GM23248 (cell line): ENCODE measurements around the gene MBP. TPM values are rescaled to one million over a fixed set of nuclear protein-coding genes. Genes with fewer than 3 reads are reported as not detected.

Experiments
- DNase-seq: peaks from one replicate; pipeline ENCODE4 v3.0.0-alpha.2; 2015
- H2AFZ ChIP-seq: fragments of 200-600 bp; sonication (generic); 2 replicates; pipeline ENCODE4 v1.6.1; 2016; ENCODE audit warnings: antibody characterized with exemption
- H3F3A ChIP-seq: fragments of 200-600 bp; sonication (generic); 2 replicates; pipeline ENCODE4 v1.6.1; 2016; ENCODE audit warnings: mild to moderate bottlenecking, antibody characterized with exemption, mixed run types; ENCODE audit not compliant: insufficient read depth
- H3K27ac ChIP-seq: fragments of 200-600 bp; sonication (generic); 2 replicates; pipeline ENCODE4 v1.5.1; 2016; ENCODE audit warnings: mild to moderate bottlenecking
- H3K27me3 ChIP-seq: fragments of 200-600 bp; sonication (generic); replicated peaks from 2 replicates; pipeline ENCODE4 v1.6.1; 2016; ENCODE audit warnings: mild to moderate bottlenecking; ENCODE audit not compliant: insufficient read depth
- H3K36me3 ChIP-seq: fragments of 200-600 bp; sonication (generic); 2 replicates; pipeline ENCODE4 v1.6.1; 2016; ENCODE audit warnings: low read depth, mild to moderate bottlenecking
- H3K4me1 ChIP-seq: fragments of 200-600 bp; sonication (generic); 2 replicates; pipeline ENCODE4 v1.6.1; 2016; ENCODE audit warnings: mild to moderate bottlenecking; ENCODE audit not compliant: insufficient read depth
- H3K4me2 ChIP-seq: fragments of 200-600 bp; sonication (generic); one replicate; pipeline ENCODE4 v1.6.1; 2016; ENCODE audit warnings: mild to moderate bottlenecking; ENCODE audit not compliant: unreplicated experiment
- H3K4me3 ChIP-seq: fragments of 200-600 bp; sonication (generic); 2 replicates; pipeline ENCODE4 v1.5.1; 2016; ENCODE audit warnings: mild to moderate bottlenecking
- H3K79me2 ChIP-seq: fragments of 200-600 bp; sonication (generic); 2 replicates; pipeline ENCODE4 v1.6.1; 2016; ENCODE audit warnings: mild to moderate bottlenecking; ENCODE audit not compliant: insufficient read depth
- H3K9ac ChIP-seq: fragments of 200-600 bp; sonication (generic); 2 replicates; pipeline ENCODE4 v1.6.1; 2016; ENCODE audit warnings: mild to moderate bottlenecking
- H3K9me2 ChIP-seq: fragments of 200-600 bp; sonication (generic); 2 replicates; pipeline ENCODE4 v1.6.1; 2016; ENCODE audit warnings: mixed run types, mild to moderate bottlenecking, moderate library complexity; ENCODE audit not compliant: insufficient read depth
- H3K9me3 ChIP-seq: fragments of 200-600 bp; sonication (generic); one replicate; pipeline ENCODE4 v1.6.1; 2017; ENCODE audit warnings: low read depth
- H4K20me1 ChIP-seq: fragments of 200-600 bp; sonication (generic); 2 replicates; pipeline ENCODE4 v1.6.0; 2016; ENCODE audit not compliant: insufficient read depth
- EZH2 ChIP-seq: fragments of 200-600 bp; sonication (generic); IDR thresholded peaks from 2 replicates; pipeline ENCODE4 v1.6.1; 2018; ENCODE audit warnings: antibody characterized with exemption, mild to moderate bottlenecking; ENCODE audit not compliant: insufficient read depth, poor library complexity, severe bottlenecking
- EZH2phosphoT487 ChIP-seq: fragments of 200-600 bp; sonication (generic); IDR thresholded peaks from 2 replicates; pipeline ENCODE4 v1.6.1; 2018; ENCODE audit warnings: antibody characterized with exemption, moderate library complexity, mild to moderate bottlenecking, low read depth; ENCODE audit not compliant: insufficient read depth
- WGBS, 2 experiments: methylation state at CpG; one replicate each; pipeline ENCODE4 v1.1.6; 2015 to 2017; ENCODE audit warnings: low lambda C conversion rate in 2 of 2, low coverage in 1 of 2; ENCODE audit errors: missing lambda C conversion rate in 2 of 2; 5-methylcytosine and 5-hydroxymethylcytosine counted together
- in situ Hi-C: fragments of 300-500 bp; cut with MboI; formaldehyde crosslinking; loops from 2 replicates; pipeline ENCODE4 v1.15.0; 2020
- polyA plus RNA-seq: library from polyadenylated mRNA; unstranded; fragments of >200 nt; fragmentation: Nextera tagmentation; extraction: Ambion mirVana; gene quantifications from 2 replicates; pipeline ENCODE4 v1.2.1, GENCODE V29; 2016
- total RNA-seq: library from RNA; depleted of rRNA; stranded (reverse); fragments of >200 nt; shearing (Covaris generic); gene quantifications from 2 replicates; pipeline ENCODE4 v1.2.3, GENCODE V29; 2014

MBP gene
- total and polyA plus RNA-seq, 2 experiments from 2014 or later, result 2.2 to 2.9 TPM

- Histone ChIP-seq H2AFZ (no peak overlapping the region), H3K9me2 (no peaks in the 10 kb centered on the region), H3K9me3 (no peaks in the 10 kb centered on the region), H3F3A (peaks cover 19% of the 10 kb centered on the region), H3K4me1 (peaks cover 24% of the 10 kb centered on the region), H4K20me1 (no peaks in the 10 kb centered on the region), H3K9ac (no peak overlapping the region), H3K36me3 (no peaks in the 10 kb centered on the region), H3K79me2 (no peaks in the 10 kb centered on the region), H3K27ac (no peak overlapping the region), H3K4me2 (no peak overlapping the region), H3K27me3 (no peaks in the 10 kb centered on the region), H3K4me3 (no peak overlapping the region)
- DNase-seq, result no peak
- 87 to 89% methylated on average over 7 of the region's 7 CpGs for WGBS, 2 experiments
- TF ChIP-seq EZH2, result no peak
- TF ChIP-seq EZH2phosphoT487, result no peak
- in situ Hi-C loops, result loop anchor here (25.0 kb wide), 1 partner anchor 138 kb away; no protein-coding TSS in a partner anchor
Observed at GRCh38 chr18:77074431-77074830, 58.2 kb downstream of the MBP start.

GRCh38 chr18:77073336-77074093, 59.1 kb downstream of the MBP start:
- in situ Hi-C loops, result loop anchor here (25.0 kb wide), 1 partner anchor 139 kb away; no protein-coding TSS in a partner anchor
- no peak for TF ChIP-seq EZH2phosphoT487
- no peak for TF ChIP-seq EZH2
- no peak overlapping the region for H3K27ac ChIP-seq
- H3K36me3 ChIP-seq, result no peaks in the 10 kb centered on the region
- no peaks in the 10 kb centered on the region for H3K9me2 ChIP-seq
- H3K27me3 ChIP-seq, result no peaks in the 10 kb centered on the region
- no peaks in the 10 kb centered on the region for H3K9me3 ChIP-seq
- H3K79me2 ChIP-seq, result no peaks in the 10 kb centered on the region
- 95 to 98% methylated on average over 9 of the region's 9 CpGs for WGBS, 2 experiments
- H3K9ac ChIP-seq, result no peak overlapping the region
- no peak for DNase-seq
- no peak overlapping the region for H3K4me3 ChIP-seq
- H3K4me2 ChIP-seq, result no peak overlapping the region
- H2AFZ ChIP-seq, result no peak overlapping the region
- no peaks in the 10 kb centered on the region for H4K20me1 ChIP-seq
- peaks cover 33% of the 10 kb centered on the region for H3K4me1 ChIP-seq
- H3F3A ChIP-seq, result peaks cover 28% of the 10 kb centered on the region

- Histone ChIP-seq H3F3A (peaks cover 37% of the 10 kb centered on the region), H3K36me3 (no peaks in the 10 kb centered on the region), H3K9me3 (no peaks in the 10 kb centered on the region), H3K4me3 (no peak overlapping the region), H3K27ac (peak overlapping the region; percentile 67), H3K79me2 (no peaks in the 10 kb centered on the region), H3K27me3 (no peaks in the 10 kb centered on the region), H2AFZ (no peak overlapping the region), H3K9me2 (no peaks in the 10 kb centered on the region), H3K4me1 (peaks cover 43% of the 10 kb centered on the region), H4K20me1 (no peaks in the 10 kb centered on the region), H3K9ac (no peak overlapping the region), H3K4me2 (peak overlapping the region; percentile 27)
- in situ Hi-C loops, result loop anchor here (25.0 kb wide), 1 partner anchor 140 kb away; no protein-coding TSS in a partner anchor
- no peak for DNase-seq
- 92 to 94% methylated on average over 7 of the region's 7 CpGs for WGBS, 2 experiments
- no peak for TF ChIP-seq EZH2
- no peak for TF ChIP-seq EZH2phosphoT487
Observed at GRCh38 chr18:77072566-77072965, 60.0 kb downstream of the MBP start.

GRCh38 chr18:77071711-77072292, 60.8 kb downstream of the MBP start:
- H3K4me1 ChIP-seq, result peaks cover 50% of the 10 kb centered on the region
- H3F3A ChIP-seq, result peaks cover 44% of the 10 kb centered on the region
- no peaks in the 10 kb centered on the region for H3K27me3 ChIP-seq
- H3K9me3 ChIP-seq, result no peaks in the 10 kb centered on the region
- peak overlapping the region; percentile 67 for H3K27ac ChIP-seq
- H3K36me3 ChIP-seq, result no peaks in the 10 kb centered on the region
- peak overlapping the region; percentile 27; the same call in 1 of the 2 replicates for H3K4me3 ChIP-seq
- peak overlapping the region; percentile 27 for H3K4me2 ChIP-seq
- H4K20me1 ChIP-seq, result no peaks in the 10 kb centered on the region
- H3K9ac ChIP-seq, result peak overlapping the region; percentile 4; the same call in 1 of the 2 replicates
- WGBS, 2 experiments, result 35 to 44% methylated on average over 10 of the region's 10 CpGs
- in situ Hi-C loops, result loop anchor here (25.0 kb wide), 1 partner anchor 140 kb away; no protein-coding TSS in a partner anchor
- no peaks in the 10 kb centered on the region for H3K79me2 ChIP-seq
- DNase-seq, result peak; percentile 85
- no peak overlapping the region for H2AFZ ChIP-seq
- no peak for TF ChIP-seq EZH2
- TF ChIP-seq EZH2phosphoT487, result no peak
- no peaks in the 10 kb centered on the region for H3K9me2 ChIP-seq
